ENCODE measurements around the gene DSC3.

The DSC3 gene

DNA sequence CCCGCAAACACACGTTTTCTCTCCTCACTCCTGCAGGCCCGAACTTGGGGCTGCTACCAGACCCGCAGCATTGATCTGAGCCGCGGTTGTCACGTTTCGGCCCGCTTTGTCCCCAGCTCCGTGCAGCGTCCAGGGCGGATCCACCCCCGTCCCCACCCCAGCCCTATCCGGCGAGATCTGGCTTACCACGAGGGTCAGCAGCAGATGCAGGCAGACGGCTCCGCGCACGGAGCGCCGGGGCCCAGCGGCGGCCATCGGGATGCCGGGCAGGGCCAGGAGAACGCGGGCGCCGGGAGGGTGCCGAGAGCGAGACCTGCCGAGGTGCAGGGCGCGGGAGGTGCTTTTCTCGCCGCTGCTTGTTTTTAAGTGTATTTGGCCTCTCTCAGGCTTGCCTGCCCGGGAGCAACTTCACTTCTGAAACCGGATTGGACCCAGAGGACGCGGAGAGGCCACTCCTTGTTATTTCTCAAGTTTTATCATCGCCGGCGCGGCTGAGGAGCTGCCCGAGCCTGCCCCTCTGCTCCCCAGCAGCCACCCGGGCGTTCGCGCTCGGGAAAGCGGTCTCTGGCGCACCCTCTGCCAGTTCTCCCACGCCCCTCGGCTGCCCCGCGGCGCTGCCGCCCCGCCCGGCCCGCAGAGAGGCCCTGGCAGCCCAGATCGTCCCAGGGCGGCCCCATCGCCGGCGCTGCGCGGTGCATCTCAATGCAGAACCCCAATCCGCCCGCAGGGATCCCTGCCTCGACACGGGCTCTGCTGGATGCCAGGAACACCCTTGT is at the start of gene DSC3:
DSC3 (minus strand) TSS at position 337 of the 776 bp plus-strand sequence; CDS start at position 255, 82 bp downstream.
- no peak for DNase-seq

DNA sequence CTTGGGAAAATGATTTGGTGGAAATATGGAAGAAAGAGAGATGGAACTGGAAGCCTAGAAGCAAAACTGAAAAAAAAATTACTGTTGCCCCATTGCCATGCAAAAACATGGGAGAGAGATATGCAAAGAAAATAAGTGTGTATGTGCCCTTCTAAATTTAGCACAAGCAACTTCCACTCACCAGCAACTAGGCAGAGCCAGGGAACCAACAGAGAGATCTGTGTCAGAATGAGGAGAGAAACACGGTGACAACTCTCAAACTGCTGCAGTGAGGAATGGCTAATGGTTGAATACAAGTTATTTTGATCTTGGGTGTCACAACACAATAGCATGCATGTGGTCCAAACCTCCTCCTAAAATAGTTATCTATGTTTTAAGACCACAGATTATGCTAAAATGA is 48.8 kb upstream of the DSC3 start:
- no peak for DNase-seq

GRCh38 chr18:31088532-31088931 is 46.0 kb upstream of the DSC3 start:
- no peak for DNase-seq

DNA sequence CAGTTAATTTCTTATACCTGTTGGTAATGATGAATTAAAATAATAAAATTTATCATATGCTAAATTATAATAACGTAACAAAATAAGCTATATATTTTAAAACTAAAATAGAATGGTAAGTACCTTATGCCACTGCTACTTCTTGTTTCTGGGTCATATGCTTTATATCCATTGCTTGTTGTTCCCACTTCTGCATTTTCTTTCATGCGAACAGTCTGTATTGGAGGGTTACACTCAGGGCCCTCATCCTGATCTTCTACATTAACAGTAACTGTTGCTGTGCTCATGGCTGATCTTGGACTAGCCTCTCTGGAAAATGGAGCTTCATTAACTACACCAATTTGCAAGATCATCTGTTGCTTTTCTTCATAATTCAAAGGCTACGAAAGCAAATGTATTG is 37.4 kb upstream of the DSC3 start:
- no peak for DNase-seq

GRCh38 chr18:31077878-31078277 is 35.3 kb upstream of the DSC3 start:
- no peak for DNase-seq

DNA sequence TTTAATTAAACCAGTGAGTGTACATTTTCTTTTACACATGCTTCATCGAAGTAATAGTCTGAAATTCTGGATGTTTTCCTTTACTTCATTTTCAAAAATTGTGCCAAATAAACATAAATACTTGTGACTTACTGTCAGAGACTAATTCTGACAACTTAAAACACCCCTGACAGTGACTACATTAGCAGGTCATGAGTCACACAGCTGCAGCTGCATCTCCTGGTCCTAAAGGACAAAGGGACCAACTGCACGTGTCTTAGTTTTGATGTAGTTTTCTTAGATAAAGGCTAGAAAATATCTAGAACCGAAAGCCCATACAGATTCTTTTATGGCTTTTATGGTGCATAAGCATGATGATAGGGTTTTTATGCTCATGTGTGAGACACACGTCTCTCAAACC is 29.6 kb upstream of the DSC3 start:
- no peak for DNase-seq

DNA sequence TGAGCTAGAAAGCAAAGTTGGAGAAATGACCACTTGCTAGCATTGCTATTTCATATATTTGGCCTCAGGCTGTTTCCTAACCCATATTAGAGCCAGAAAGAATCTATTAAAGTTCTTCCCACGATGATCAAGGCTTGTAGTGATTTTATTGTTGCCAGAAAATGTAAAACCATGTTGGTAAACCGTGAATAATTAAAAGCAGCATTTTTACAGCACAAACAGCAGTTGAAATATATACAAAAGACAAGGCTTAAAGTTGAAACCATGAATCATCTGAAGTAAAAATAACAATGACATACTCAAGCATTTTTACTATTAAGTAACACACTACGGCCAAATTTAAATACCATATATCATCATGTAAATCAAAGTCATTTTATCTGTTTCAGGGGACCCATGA is 27.7 kb upstream of the DSC3 start:
- DNase-seq, result no peak

GRCh38 chr18:31066266-31066665 is 23.7 kb upstream of the DSC3 start:
- no peak for DNase-seq

GRCh38 chr18:31065036-31065773 is 22.7 kb upstream of the DSC3 start:
- DNase-seq, result no peak

DNA sequence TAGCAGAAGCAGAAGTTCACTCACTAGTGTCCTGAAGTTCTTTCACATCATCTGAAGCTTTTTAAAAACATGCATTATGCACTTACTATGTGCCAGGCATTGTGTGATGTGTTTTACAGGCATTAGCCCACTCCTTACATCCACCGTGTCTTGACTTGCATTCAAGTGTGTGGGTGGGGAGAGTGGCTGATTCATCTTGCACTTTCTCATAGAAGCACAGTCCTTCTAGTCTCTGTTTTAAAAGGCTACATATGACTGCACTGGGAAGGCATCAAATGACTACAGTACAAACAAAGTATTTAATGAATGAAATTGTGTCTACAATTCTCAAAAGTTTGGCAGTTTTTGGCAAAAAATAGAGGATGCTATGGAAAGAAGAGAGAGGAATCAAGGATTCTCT is 21.6 kb upstream of the DSC3 start:
- DNase-seq, result no peak

GRCh38 chr18:31061945-31062344 is 19.4 kb upstream of the DSC3 start:
- DNase-seq, result no peak

GRCh38 chr18:31058897-31059296 is 16.4 kb upstream of the DSC3 start:
- DNase-seq, result no peak

DNA sequence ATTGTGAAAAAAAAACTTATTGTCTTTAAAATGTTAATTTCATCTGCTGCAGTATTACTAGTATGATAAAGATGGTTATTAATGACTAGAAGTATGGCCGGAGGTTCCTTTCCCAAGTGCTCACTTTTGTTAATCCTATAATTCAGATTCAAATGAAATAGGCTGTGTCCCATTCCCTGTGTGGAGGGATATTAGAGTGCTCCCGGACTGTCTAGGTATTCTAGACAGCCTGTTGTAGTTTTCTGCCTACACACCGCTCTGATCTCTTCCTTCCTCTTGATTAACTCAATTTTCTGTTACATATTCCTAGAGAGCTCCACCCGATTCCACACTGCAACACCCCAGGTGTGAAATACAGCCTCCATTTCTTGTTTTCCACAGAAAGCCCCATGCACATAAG is 15.4 kb upstream of the DSC3 start:
- DNase-seq, result no peak

GRCh38 chr18:31057051-31057450 is 14.5 kb upstream of the DSC3 start:
- no peak for DNase-seq

DNA sequence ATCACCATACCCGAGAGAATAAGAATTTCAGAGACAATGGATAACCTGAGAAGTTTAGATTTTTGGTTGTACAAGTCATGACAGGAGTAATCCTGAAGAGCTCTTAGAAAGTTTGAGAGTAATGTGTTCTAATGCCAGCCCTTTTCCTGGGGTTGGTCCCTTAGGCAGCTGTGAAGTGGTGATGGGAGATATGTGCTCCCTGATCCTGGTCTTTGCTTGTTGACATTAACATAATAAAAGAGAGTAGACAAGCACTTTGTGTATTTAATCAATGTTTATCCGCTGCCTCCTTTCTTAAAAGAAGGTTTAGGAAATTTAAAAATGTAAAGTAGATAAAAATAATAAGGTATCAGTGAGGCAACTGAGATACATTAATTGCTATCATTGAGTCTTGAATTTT is 13.8 kb upstream of the DSC3 start:
- no peak for DNase-seq

DNA sequence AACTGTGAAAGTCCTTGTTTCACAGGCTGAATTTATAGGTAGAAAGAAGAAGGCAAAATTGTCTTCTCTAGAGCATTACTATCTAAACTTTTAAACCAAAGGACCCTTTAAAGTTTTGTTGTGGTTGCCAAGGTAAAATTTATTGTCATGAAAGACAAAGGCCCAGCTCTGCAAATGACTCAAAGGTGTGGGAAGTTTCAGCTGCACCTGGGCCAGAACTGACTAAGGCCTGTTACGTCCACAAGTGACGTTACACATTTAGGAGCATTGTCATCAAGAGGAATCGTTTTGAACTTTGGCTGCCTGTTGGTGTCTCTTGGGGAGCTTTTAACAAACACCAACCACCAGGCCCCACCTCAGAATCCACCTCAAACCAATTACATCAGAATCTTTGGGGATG is 8.1 kb upstream of the DSC3 start:
- DNase-seq, result no peak

DNA sequence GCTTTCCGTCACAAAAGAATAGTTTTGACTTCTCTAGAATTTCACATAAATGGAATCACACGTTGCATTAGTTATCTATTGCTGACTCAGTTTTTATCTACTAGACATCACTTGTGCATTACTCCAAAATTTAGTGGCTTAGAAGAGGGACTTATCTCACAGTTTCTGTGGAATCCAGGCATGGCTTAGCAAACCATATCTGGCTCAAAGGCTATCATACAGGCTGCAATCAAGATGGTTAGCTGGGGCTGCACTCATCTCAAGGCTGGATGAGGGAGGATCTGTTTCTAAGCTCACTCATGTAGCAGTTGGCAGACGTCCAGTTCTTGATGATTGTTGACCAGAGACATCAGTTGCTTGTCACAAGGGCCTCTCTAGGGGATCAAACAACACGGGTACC is 6.6 kb upstream of the DSC3 start:
- DNase-seq, result no peak

DNA sequence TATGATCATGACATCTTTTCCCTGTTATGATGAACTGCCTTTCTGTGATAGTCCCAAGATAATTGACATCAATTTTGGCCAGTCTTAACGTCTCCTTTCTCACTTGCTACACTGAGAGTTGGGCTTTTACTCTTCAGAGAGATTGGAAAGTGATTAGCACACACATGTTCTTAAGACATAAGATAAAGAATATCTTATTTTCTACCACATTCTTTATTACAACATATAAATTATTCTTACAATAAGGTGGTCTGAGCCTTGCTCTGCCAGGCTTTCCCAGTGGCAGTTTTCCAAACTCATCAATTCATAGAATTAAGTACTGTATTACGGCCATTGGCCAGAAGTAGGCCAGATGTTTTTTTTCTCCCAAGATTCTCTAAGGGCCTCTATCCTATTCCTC is 5.7 kb upstream of the DSC3 start:
- DNase-seq, result no peak

GRCh38 chr18:31046916-31047315 is 4.4 kb upstream of the DSC3 start:
- DNase-seq, result no peak

DNA sequence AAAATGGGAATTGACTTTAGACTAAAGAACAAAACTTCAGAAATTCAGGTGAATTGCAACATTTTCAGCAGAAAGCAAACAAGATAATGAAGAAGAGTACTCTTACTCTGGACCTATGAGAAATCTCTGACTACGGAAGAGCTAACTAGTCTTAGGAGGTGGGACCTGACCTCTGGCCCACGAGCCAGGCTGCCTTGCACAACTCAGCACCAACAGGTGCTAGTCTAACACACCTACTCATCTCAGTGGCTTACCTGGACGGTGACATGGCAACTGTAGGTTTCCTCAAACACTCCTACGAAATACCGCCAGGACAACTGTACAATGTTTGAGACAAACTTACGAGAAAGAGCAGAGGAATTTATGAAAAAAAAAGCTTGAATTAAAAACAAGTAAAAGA is 3.1 kb upstream of the DSC3 start:
- no peak for DNase-seq

DNA sequence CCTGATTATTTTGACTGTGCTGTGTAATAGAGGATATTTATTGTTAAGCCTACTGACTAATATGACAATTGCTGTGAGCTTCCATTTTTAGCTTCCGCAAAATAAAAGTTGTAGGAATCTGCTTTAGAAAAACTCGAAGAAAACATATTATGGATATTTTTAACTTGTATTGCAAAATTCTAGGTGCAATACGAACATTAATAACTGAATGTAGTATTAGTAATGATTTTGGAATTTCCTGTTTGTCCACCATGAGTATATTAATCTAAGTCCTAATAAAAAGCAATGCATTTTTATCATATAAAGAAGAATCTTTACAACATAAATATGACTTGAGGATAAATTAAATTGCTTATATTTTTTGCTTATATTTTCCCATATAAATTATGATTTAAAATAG is 2.4 kb upstream of the DSC3 start:
- DNase-seq, result no peak

GRCh38 chr18:31043709-31044108 is 1.2 kb upstream of the DSC3 start:
- DNase-seq, result no peak

GRCh38 chr18:31042084-31042405 is 497 bp downstream of the DSC3 start:
- DNase-seq, result no peak
